Right cardiac atrium (tissue), 5 donors: ENCODE results near the gene TRAF6. TPM values are rescaled to one million over a fixed set of nuclear protein-coding genes. Genes with fewer than 3 reads are reported as not detected.

Experiments
- ATAC-seq, 2 donors: fragments of 200-7000 bp; cut with Tn5 transposase; one replicate each; pipeline versions ENCODE4 v1.8.0 to v1.9.1; 2020; ENCODE audit warnings: moderate library complexity in 2 of 2, mild to moderate bottlenecking in 1 of 2
- DNase-seq, 3 donors: peaks; one replicate each; pipeline ENCODE4 v3.0.0-alpha.2; 2020
- H3K27ac ChIP-seq: one replicate; pipeline ENCODE4 v1.5.1; 2013; ENCODE audit warnings: mild to moderate bottlenecking, low read length, control low read depth, moderate library complexity
- H3K27me3 ChIP-seq: one replicate; pipeline ENCODE4 v1.6.1; 2013; ENCODE audit not compliant: control insufficient read depth, insufficient read depth
- H3K4me1 ChIP-seq: one replicate; pipeline ENCODE4 v1.6.1; 2013; ENCODE audit warnings: low read length; ENCODE audit not compliant: control insufficient read depth, insufficient read depth
- H3K4me3 ChIP-seq: one replicate; pipeline ENCODE4 v1.5.1; 2013; ENCODE audit warnings: low read length, control low read depth
- H3K9me3 ChIP-seq: one replicate; pipeline ENCODE4 v1.6.1; 2013; ENCODE audit warnings: low read length; ENCODE audit not compliant: control insufficient read depth
- WGBS: extraction: QIAGEN DNeasy Blood & Tissue Kit; methylation state at CpG from one replicate; pipeline ENCODE4 v1.1.7; 2013; 5-methylcytosine and 5-hydroxymethylcytosine counted together
- intact Hi-C, 4 donors: fragments of 100-400 bp; cut with DNase I; formaldehyde crosslinking; loops; one replicate each; pipeline versions ENCODE4 v1.11.0 to v1.14.0; 2022 to 2023
- polyA plus RNA-seq: library from polyadenylated mRNA; stranded (reverse); fragments of 200-250 nt; gene quantifications from one replicate; pipeline ENCODE4 v1.2.3, GENCODE V29; 2013
- total RNA-seq, 4 donors: library from RNA; stranded (reverse); fragmentation: NEBNext Ultra II Directional; extraction: Animal tissue kit (Norgen Biotek cat#: 25700); gene quantifications; one replicate each; pipeline ENCODE4 v1.2.1, GENCODE V29; 2021
- donor health status: healthy with polysubstance abuse.
- donor health status: DM: no; HTN: yes; CAD: no.
- donor health status: DM: no; HTN: no; CAD: no.
- donor health status: DM: no; HTN: yes; CAD: no; lungs with severe emphysema.
- donor health status: DM: yes; HTN: yes; CAD: no.

Gene TRAF6
- total and polyA plus RNA-seq, 5 donors, result 4.1 to 13.8 (median 11.4) TPM

GRCh38 chr11:36449561-36450096, 60.4 kb downstream of the TRAF6 start:
- intact Hi-C loops, result no loop called here
- DNase-seq, result no peak
- no peak for ATAC-seq
- Histone ChIP-seq H3K27ac (no peak overlapping the region), H3K9me3 (no peaks in the 10 kb centered on the region), H3K27me3 (no peaks in the 10 kb centered on the region), H3K4me3 (no peak overlapping the region), H3K4me1 (peaks cover 6% of the 10 kb centered on the region)
- WGBS, result 65% methylated on average over 5 of the region's 5 CpGs

- Histone ChIP-seq H3K27me3 (no peaks in the 10 kb centered on the region), H3K4me3 (no peak overlapping the region), H3K9me3 (no peaks in the 10 kb centered on the region), H3K4me1 (peaks cover 6% of the 10 kb centered on the region), H3K27ac (no peak overlapping the region)
- DNase-seq, result no peak
- 83% methylated on average over 8 of the region's 8 CpGs for WGBS
- no peak for ATAC-seq
- intact Hi-C loops, result no loop called here
Observed at GRCh38 chr11:36447947-36448346, 62.1 kb downstream of the TRAF6 start.

- 80% methylated on average over 2 of the region's 2 CpGs for WGBS
- Histone ChIP-seq H3K27ac (no peak overlapping the region), H3K9me3 (no peaks in the 10 kb centered on the region), H3K27me3 (no peaks in the 10 kb centered on the region), H3K4me1 (peaks cover 6% of the 10 kb centered on the region), H3K4me3 (no peak overlapping the region)
- no peak for ATAC-seq
- DNase-seq, result no peak
- intact Hi-C loops, result no loop called here
Observed at GRCh38 chr11:36447514-36447913, 62.6 kb downstream of the TRAF6 start.

- intact Hi-C loops, result no loop called here
- Histone ChIP-seq H3K27me3 (no peaks in the 10 kb centered on the region), H3K9me3 (no peaks in the 10 kb centered on the region), H3K4me3 (no peak overlapping the region), H3K27ac (no peak overlapping the region), H3K4me1 (peaks cover 3% of the 10 kb centered on the region)
- no peak for DNase-seq
- ATAC-seq, result no peak
- 97% methylated on average over 7 of the region's 7 CpGs for WGBS
Observed at GRCh38 chr11:36446135-36446534, 63.9 kb downstream of the TRAF6 start.

GRCh38 chr11:36443661-36444060, 66.4 kb downstream of the TRAF6 start:
- no peak overlapping the region for H3K27ac ChIP-seq
- 78% methylated on average over 2 of the region's 2 CpGs for WGBS
- intact Hi-C loops, result no loop called here
- H3K4me1 ChIP-seq, result no peaks in the 10 kb centered on the region
- DNase-seq (no peak), ATAC-seq (no peak)
- H3K27me3 ChIP-seq, result no peaks in the 10 kb centered on the region
- no peak overlapping the region for H3K4me3 ChIP-seq
- no peaks in the 10 kb centered on the region for H3K9me3 ChIP-seq

GRCh38 chr11:36441610-36442208, 68.4 kb downstream of the TRAF6 start:
- H3K27ac ChIP-seq, result no peak overlapping the region
- H3K27me3 ChIP-seq, result no peaks in the 10 kb centered on the region
- no peaks in the 10 kb centered on the region for H3K4me1 ChIP-seq
- 94% methylated on average over 2 of the region's 2 CpGs for WGBS
- no peak for DNase-seq
- intact Hi-C loops, result no loop called here
- ATAC-seq, result peak in 1 of 2 donors; percentile 41
- no peaks in the 10 kb centered on the region for H3K9me3 ChIP-seq
- H3K4me3 ChIP-seq, result no peak overlapping the region

- ATAC-seq, result no peak
- WGBS, result 94% methylated on average over 5 of the region's 5 CpGs
- no peak overlapping the region for H3K4me3 ChIP-seq
Observed at GRCh38 chr11:36438126-36438525, 71.9 kb downstream of the TRAF6 start.

GRCh38 chr11:36437413-36437812, 72.7 kb downstream of the TRAF6 start:
- 92% methylated on average over 3 of the region's 3 CpGs for WGBS

More at GRCh38 chr11:36438126-36438525, 71.9 kb downstream of the TRAF6 start:
- Histone ChIP-seq H3K27me3 (no peaks in the 10 kb centered on the region), H3K4me1 (no peaks in the 10 kb centered on the region), H3K9me3 (no peaks in the 10 kb centered on the region), H3K27ac (no peak overlapping the region)
- DNase-seq, result no peak
- intact Hi-C loops, result no loop called here

More at GRCh38 chr11:36437413-36437812, 72.7 kb downstream of the TRAF6 start:
- ATAC-seq, result no peak
- no peak for DNase-seq
- H3K27ac ChIP-seq, result no peak overlapping the region
- H3K4me1 ChIP-seq, result no peaks in the 10 kb centered on the region
- H3K9me3 ChIP-seq, result no peaks in the 10 kb centered on the region
- H3K27me3 ChIP-seq, result no peaks in the 10 kb centered on the region
- intact Hi-C loops, result no loop called here
- H3K4me3 ChIP-seq, result no peak overlapping the region

Other genes starting within 250 kb of the TRAF6 start
- gene COMMD9, start 220.8 kb downstream of the TRAF6 start, total RNA-seq, result 10 to 100 TPM; 35.8 to 51.8 (median 41.4) TPM
- 35.2 TPM for gene COMMD9, start 220.8 kb downstream of the TRAF6 start, polyA plus RNA-seq
- gene PRR5L, start 214.0 kb downstream of the TRAF6 start, total RNA-seq, result 1 to 10 TPM; 1.4 to 5.0 (median 2.6) TPM
- 0.52 TPM for gene PRR5L, start 214.0 kb downstream of the TRAF6 start, polyA plus RNA-seq
- under 1 TPM; 0.72 to 0.88 (median 0.83) TPM for gene RAG1, start 57.7 kb upstream of the TRAF6 start, total RNA-seq
- 0.72 TPM for gene RAG1, start 57.7 kb upstream of the TRAF6 start, polyA plus RNA-seq
- gene IFTAP, start 84.2 kb upstream of the TRAF6 start, total RNA-seq, result 10 to 100 TPM; 28.3 to 43.7 (median 39.5) TPM
- gene IFTAP, start 84.2 kb upstream of the TRAF6 start, polyA plus RNA-seq, result 89.2 TPM
- not detected for gene RAG2, start 88.0 kb upstream of the TRAF6 start, total RNA-seq
- 0.41 TPM for gene RAG2, start 88.0 kb upstream of the TRAF6 start, polyA plus RNA-seq